Superior temporal gyrus (tissue), 1 donor: ENCODE measurements around the gene PIAS4.
A peak's percentile ranks its signal among the peaks of the same experiment; 100 is the strongest.

ENCODE experiments used
- DNase-seq: peaks from one replicate; pipeline ENCODE4 v3.0.0-alpha.2; 2016; ENCODE audit errors: extremely low spot score

PIAS4 gene

DNA sequence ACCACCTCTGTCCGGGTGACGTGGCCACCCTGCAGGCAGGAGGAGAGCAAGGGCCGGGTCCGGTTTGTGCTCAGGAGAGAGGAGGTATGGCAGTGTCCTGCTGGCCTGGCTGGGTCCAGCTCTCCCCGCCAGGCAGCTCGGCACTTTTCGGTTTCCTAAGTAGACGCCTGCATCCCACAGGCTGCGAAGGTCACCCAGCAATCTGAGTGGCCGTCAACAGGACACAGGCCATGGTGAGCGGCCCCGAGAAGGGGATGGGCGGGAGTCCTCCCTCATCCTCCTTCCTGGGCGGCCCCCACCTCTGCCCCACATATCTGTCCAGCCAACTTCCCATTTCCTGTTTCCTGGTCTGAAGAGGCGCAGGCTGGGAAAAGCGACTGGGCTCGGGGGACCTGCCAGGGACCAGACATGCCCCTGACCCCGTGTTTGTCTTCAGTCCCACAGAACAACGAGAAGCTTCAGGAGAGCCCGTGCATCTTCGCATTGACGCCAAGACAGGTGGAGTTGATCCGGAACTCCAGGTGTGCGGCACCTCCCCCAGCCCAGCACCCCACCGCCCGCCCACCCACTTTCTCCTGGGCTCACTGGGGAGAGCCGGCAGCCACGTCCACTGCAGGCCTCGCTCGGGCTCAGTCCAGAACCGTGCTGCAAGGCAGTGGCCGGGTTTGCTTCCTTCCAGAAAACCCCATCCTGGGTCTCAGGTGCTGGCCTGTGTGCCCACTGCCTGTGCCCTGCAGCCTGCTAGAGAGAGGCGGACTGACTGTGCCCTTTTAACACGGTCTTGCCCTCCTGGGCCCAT, 16.3 kb downstream of the PIAS4 start:
- DNase-seq: no peak

DNA sequence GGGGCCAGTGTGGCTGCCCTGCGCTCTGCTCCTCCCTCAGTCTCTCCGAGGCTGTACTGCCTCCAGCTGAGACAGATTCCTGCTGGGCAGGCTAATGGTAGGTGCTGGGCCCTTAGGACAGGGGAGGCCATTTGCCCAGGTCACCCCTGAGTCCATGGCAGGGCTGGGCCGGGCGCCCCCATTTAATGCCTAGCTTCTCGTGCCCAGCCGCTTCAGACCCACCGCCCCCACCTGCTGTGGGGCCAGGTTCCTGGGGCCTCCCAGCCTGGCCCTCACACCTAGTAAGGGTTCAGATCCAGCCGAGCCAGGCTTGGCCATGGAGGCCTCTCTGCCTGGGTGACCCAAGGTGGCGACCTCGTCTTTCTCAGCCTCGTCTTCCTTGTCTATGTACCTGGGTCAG, 17.8 kb downstream of the PIAS4 start:
- no peak for DNase-seq

DNA sequence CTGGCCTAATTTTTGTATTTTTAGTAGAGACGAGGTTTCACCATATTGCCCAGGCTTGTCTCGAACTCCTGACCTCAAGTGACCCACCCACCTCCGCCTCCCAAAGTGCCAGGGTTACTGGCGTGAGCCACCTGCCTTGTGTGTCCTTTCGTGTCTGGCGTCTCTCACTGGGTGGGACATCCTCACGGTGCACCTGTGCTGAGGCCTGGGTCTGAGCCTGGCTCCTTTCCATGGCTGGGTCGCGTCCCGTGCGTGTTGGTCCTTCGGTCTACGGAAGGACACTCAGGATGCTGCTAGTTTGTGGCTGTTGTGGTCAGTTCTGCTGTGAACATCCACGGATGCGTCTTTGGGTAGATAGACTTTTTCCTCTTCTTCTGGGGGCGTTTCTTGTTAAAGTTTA, 19.6 kb downstream of the PIAS4 start:
- DNase-seq: no peak

DNA sequence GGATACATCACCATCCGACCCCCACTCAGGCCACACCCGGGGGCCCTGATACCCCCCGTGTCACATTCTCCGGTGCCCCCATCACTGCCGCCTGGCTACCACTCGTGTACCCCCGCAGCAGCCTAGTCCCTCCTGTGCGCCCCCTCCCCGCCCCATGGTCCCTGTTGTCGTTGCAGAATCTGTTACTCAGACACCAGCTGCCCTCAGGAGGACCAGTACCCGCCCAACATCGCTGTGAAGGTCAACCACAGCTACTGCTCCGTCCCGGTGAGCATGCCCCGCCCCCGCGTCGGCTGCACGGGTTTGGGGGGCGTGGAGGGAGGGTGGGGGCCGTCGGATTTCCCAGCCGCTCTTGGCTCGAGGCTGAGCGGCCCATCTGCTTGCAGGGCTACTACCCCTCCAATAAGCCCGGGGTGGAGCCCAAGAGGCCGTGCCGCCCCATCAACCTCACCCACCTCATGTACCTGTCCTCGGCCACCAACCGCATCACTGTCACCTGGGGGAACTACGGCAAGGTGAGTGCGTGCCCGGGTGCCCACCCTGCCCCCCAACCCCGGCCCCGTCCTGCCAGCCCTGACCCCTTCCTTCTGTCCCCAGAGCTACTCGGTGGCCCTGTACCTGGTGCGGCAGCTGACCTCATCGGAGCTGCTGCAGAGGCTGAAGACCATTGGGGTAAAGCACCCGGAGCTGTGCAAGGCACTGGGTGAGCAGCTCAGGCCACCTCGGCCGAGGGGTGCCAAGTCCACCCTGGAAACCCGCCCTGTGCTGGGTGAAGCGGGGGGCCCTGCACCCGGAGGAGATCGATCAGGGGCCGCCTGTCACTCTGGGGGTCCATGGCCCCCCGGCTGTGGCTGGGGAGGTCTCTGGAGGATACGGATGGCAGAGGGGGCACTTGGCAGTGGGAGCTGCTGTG, 21.1 kb downstream of the PIAS4 start:
- no peak for DNase-seq

DNA sequence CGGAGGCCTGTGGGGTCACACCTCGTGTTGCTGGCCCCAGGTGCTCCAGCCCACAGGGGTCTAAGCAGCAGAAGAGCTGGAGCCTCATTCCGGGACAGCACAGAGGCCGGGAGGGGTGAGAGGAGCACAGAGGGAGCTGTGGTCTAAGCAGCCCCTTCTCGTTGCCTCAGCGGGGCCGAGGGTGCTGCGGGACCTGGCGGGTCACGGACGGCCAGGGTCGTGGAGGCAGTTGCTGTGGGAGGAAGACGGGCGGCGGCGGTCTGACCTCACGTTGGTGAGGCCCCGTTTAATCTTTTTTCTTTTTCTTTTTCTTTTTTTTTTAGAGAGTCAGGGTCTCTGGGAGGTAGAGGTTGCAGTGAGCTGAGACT, 21.7 kb downstream of the PIAS4 start:
- DNase-seq: no peak

DNA sequence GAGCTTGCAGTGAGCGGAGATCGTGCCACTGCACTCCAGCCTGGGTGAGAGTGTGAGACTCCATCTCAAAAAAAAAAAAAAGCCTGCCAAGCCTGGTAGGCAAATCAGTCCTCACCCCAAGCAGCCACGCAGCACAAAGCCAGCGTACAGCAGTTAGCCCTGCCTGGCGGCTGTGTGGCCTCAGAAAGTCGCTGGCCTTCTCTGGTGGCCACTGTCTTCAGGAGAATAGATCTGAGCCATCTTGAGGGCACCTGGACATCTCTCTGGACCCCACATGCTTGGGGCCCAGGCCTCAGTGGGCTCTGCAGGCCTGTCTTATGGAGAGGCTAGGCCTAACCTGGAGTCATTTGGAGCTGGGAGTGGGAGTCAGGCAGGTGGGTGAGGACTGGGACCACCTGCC, 23.0 kb downstream of the PIAS4 start:
- DNase-seq: no peak

DNA sequence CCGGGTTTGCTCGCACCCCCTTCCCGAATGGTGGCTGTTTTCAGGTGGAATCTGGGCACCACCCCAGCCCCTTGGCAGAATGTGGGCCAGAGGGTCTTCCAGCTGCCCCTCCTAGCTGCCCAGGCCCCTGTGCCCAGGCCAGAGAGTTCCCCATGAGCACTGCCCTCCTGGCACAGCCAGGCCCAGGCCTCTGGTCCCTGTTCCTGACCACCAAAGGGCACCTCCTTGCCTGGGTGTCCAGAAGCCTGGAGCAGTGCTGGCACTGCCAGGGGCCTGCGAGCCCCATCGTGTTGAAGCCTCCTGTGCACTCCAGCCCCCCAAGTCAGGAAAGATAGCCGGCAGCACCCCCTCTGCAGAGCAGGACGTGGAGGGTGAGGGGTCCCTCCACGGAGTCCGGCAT, 23.4 kb downstream of the PIAS4 start:
- DNase-seq: no peak

DNA sequence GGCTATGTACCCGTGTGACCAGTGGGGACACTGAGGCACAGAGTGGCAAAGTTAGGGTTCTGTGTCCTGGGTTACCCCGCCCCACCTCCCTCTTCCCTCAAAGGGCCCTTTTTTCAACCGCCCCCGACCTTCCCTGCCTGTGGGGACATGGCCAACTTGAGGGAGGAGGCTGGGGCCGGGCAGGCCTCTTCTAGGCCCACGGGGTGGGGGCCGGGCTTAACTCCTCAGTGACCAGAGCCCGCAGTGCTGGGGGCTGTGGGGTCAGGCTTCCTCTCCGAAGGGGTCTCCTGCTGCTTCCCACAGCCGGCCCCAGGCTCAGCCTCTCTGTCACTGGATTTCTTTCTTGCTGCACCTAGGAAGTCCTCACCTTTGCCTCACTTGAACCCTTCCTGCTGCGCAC, 23.9 kb downstream of the PIAS4 start:
- DNase-seq: no peak

DNA sequence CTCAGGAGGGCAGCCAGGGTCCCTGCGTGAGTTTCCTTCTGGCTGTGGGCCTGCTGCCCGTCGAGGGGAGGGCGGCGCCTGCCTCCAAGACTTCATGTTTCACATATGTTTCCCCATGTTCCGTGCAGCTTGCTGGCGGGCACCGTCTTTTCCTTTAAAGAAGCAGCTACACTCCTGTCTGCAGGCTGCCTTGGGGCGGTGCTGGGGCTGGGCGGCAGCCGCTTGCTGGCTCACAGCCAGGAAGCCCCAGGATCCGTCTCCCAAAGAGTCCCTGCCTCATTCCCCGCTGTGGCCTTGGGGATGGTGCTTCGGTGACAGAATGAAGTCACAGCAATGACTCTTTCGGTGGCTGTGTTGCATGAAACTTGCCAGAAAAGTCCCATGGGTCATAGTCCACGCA, 24.9 kb downstream of the PIAS4 start:
- no peak for DNase-seq

DNA sequence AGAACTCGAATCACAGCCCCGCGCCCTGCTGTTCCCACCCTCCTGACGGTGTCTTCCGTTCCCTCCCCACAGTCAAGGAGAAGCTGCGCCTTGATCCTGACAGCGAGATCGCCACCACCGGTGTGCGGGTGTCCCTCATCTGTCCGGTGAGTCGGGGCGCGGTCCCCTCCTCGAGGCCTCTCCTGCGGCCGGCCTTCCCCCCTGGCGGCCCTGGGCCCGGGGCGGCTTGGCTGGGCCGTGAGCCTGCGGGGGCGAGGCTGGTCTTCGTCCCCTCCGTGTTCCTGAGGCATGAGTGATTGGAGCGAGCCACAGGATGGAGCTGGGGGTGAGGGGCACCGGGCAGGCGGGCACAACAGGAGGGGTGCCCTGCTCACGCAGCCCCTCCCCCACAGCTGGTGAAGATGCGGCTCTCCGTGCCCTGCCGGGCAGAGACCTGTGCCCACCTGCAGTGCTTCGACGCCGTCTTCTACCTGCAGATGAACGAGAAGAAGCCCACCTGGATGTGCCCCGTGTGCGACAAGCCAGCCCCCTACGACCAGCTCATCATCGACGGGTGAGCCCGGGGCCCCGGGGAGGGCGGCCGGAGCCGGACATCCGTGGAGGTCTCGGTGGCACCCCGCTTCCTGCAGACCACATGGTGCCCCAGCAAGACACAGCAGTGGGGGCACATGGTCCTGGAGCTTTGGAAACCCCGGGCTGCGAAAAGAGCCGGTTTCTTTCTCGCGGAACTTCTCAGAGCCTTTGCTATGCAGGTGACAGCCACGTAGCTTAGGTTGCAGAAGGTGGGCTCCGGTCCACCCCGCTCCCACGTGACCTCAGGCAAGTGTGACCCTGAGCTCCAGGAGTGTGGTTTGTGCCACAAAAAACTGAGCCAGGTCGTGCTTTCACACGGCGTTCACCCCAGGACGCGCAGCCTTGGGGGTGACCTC, 25.8 kb downstream of the PIAS4 start:
- DNase-seq: no peak

DNA sequence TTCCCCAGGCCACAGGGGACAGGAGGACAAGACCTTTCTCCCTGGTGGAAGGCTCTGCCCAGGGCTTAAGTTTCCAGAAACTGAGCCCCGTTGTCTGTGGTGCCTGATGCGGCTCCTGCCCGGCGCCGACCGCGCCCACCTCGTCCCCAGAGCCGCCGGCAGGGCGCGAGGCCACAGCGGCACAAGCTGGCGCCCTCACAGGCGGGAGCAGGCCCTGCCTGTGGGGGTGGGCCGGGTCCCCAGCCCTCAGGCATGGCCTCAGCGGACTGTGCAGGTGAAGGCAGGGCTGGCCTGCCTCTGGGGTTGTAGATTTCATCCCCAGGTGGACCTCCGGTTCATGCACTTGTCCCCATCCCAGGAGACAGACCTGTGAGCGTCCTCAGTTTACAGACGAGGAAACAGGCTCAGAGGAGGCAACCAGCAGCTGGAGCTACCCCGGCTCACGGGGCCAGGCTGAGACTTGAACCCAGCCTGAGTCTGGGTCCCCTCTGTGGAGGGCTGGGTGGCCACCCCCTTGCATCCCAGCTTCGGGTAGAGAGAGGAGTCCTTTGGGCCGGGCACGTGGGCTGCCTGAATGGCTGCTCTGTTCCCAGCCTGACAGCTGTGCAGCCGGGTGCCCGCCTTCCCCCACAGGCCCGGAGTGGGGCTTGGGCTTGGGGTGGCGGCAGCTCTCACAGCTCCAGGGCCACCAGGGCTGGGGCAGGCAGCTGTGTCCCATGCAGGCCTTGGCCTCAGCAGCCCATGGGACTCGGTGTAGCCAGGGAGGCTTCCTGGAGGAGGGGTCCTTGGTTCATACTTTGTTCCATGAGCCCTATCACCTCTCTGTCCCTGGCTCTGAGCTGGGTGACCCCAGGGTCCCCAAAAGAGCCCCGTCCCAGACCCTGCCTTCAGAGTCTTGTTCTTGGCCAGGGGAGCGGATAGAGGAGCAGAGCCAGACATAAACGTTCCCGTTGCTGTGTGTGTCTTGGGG, 26.8 kb downstream of the PIAS4 start:
- peak; percentile 90 for DNase-seq

DNA sequence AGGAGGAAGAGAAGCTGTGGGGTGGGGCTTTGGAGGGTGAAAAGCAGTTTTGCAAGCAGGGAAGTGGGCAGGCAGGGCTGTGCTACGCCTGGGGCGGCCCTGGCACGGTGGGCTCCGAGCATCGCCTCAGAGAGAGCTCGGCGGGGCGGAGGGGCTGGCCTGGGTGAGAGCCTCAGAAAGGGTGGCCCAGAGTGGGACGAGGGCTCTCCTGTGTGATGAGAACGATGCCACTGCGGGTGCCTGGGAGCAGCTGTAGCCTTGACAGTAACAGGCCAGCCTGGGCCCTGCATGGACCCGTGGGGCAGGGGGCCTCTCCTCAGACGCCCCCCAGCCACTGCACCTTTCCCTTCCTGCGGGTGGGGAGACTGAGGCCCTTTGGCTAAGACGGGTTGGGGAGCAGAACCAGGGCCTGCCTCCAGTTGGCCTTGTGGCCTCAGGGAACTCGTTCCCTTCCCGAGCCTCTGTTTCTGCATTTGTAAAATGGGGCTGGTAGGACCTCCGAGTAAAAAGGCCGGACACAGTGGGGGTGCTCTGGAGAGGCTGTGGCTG, 27.6 kb downstream of the PIAS4 start:
- DNase-seq: no peak

DNA sequence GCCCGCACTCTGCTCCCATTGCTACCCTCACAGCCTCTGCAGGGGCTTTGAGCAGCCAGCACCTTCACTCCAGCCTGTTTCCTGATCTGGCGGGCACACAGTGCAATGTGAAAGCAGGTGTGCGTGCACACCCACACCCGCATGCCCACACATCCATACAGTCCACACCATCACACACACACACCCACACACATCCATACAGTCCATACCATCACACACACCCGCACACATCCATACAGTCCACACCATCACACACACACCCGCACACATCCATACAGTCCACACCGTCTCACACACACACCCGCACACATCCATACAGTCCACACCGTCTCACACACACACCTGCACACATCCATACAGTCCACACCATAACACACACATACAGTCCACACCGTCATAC, 28.0 kb downstream of the PIAS4 start:
- no peak for DNase-seq

DNA sequence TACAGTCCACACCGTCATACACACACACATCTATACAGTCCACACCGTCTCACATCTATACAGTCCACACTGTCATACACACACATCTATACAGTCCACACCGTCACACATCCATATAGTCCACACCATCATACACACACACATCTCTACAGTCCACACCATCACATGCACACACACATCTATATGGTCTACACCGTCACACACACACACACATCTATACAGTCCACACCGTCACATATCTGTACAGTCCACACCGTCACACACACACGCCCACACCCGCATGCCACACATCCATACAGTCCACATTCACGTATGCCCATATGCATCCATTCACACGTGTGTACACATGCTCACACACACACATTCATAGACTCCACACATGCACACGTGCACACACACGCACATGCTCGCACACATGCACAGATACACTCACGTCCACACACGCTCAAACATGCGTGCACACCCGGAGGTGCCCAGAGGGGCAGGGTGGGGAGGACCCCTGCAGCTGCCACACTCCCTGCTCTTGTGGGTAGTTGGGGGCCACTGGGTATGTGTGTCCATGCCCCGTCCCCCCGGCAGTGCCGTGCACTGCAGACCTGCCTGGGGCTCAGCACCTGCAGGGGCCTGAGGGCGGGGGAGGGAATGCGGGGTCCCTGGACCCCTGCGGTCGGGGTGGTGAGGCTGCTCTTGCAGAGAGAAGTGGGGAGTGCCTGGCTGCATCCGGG, 29.2 kb downstream of the PIAS4 start:
- DNase-seq: no peak

DNA sequence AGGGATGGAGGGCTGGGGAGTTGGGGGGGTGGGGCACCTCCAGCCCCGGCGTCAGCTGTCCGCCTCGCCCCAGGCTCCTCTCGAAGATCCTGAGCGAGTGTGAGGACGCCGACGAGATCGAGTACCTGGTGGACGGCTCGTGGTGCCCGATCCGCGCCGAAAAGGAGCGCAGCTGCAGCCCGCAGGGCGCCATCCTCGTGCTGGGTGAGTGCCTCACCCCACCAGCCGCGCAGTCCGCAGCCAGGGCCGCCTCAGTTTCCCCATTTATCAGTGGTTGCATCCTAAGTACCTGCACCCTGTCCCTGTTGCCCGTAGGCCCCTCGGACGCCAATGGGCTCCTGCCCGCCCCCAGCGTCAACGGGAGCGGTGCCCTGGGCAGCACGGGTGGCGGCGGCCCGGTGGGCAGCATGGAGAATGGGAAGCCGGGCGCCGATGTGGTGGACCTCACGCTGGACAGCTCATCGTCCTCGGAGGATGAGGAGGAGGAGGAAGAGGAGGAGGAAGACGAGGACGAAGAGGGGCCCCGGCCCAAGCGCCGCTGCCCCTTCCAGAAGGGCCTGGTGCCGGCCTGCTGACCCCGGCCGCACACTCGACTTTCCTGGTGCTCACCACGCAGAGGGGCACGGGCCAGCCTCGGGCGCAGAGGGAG, 29.9 kb downstream of the PIAS4 start:
- DNase-seq: no peak

DNA sequence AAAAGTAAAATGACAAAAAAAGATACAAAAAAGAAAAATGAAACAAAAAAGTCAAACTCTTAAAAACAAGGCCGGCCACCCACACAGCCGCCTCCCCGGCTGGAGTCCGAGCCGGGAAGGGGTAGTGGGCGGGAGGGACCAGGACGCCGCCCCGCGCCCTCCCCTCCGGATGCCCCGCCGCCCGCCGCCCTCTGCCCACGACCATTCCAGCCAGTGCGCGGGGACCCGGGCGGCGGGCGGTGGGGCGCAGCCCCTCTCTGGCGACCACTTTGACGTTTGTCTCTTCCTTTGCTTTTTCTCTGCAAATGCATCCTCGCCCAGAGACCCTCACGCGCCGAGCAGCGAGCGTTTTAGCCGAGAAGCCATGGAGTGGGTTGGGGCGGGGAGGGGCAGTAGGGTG, 30.5 kb downstream of the PIAS4 start:
- no peak for DNase-seq

DNA sequence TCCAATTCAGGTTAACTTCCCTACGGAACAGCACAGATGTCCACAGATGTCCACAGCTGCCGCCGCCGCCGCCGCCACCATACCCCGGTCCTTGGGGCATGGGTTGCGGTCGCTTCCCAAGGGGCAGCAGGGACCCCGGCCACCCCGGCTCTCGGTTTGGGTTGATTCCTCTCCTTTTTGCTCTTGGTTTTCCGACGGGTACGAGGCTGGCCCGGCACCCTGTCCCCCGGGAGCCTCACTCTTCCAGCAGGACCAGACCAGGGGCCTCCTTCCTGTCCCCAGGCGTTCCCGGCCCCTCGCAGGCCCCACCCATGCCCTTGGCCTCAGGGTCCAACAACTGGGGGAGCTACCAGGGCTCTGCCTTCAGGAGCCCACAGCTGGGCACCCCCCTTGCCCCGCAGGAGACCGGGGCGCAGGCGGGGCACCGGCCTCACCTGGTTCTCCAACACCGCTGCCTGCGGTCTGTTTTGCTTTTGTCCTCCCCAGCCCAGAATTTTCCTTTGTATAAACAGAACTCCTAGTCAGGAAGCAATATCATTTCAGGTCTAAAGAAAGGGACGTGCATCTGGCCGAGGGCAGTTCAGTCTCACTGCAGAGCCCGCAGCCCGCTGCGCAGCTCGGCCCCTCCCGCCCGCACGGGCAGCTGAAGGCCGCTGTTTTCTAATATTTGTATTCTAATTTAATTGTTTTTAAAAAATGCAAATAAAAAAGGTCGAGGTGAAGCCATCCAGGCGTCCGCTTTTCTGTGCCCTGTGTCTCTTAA, 31.3 kb downstream of the PIAS4 start:
- no peak for DNase-seq

DNA sequence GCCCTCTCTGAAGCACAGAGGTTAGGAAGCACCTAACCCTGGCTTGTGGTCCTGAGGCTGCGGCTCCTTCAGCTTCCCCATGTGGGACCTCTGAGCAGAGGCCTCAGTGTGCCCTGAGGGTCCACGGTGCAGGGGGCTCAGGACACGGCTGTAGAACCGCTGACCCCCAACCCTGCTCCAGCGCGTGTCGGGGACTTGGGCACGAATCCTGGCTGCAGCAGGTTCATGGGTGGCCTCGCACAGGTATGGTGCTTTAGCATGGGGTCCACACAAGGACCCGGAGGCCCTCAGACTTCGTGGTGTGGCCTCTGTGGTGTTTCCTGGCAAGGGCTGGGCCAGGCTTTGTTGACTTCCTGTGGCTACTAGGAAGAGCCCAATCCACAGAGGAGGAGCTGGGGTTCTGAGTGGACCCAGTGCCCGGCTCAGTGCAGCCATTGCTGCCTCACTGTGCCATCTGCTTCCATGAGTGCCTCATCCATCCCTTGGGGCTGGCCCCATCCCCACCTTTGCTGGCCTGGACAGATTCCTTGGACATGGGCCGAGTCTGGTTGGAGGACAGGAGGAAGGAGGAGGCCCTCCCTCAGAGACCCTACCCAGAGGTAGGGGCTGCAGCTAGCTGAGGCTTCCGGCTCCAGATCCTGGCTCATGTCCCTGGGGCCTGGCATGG, 34.7 kb downstream of the PIAS4 start:
- no peak for DNase-seq
